ENCODE data around the gene PTTG1IP.
"Not testable (repeated sequence)": the region's sequence is repeated elsewhere in the genome, so short reads cannot be mapped to it uniquely, and the experiment has no call there.

PTTG1IP gene

DNA sequence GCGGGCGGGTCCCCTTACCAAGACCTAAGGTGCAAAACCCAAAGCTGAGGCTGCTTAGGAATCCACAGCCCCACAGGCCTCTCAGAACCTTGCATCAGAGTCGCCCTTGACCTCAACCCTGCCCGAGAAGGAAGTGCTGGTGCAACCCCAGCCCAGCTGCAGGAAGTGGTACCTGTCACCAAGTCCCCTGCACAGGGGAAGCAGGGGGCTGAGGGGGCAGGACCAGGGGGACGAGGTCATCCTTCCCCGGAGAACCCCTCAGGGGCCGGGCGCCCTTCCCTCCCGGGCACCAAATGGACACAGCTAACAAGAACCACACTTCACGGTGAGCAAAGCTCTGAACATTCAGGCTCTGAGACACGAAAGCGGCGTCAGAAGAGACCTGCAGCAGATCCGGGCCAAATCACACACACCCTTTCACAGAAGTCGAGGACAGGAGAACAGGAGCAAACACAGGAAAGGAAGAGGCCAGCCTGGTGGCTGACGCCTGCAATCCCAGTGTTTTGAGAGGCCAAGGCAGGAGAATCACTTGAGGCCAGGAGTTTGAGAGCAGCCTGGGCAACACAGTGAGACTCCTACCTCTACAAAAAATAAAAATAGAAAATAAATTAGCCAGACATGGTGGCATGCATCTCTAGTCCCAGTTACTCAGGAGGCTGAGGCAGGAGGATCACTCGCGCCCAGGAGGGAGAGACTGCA, 40.8 kb upstream of the PTTG1IP start:
- H3K9me3 ChIP-seq (ENCODE audit: low read length): no peaks in the 10 kb centered on the region
- no peaks in the 10 kb centered on the region for H3K79me2 ChIP-seq (ENCODE audit: insufficient read depth, low read length)
- peaks cover 6% of the 10 kb centered on the region; the same call in 1 of the 2 replicates for H3K27me3 ChIP-seq (ENCODE audit: insufficient read depth, low read length)
- no peak overlapping the region for H2AFZ ChIP-seq (ENCODE audit: low read length)
- H3K4me1 ChIP-seq (ENCODE audit: insufficient read depth, low read length, severe bottlenecking): peaks cover 22% of the 10 kb centered on the region
- H3F3A ChIP-seq (ENCODE audit: insufficient read depth, low read length): no peaks in the 10 kb centered on the region
- no peaks in the 10 kb centered on the region for H4K20me1 ChIP-seq (ENCODE audit: insufficient read depth, low read length)
- no peaks in the 10 kb centered on the region for H3K36me3 ChIP-seq (ENCODE audit: insufficient read depth, low read length)
- H3K4me2 ChIP-seq (ENCODE audit: low read length): peak overlapping the region; percentile 16; the same call in 1 of the 2 replicates
- no peaks in the 10 kb centered on the region for H3K9me2 ChIP-seq (ENCODE audit: low read depth, low read length)
- H3K27ac ChIP-seq (ENCODE audit: low read depth, low read length, poor library complexity, severe bottlenecking): no peak overlapping the region
- TF ChIP-seq EZH2 (IDR thresholded peaks at IDR 0.05; ENCODE audit: borderline replicate concordance, low read length): no peak
- TF ChIP-seq, protein P1, sequence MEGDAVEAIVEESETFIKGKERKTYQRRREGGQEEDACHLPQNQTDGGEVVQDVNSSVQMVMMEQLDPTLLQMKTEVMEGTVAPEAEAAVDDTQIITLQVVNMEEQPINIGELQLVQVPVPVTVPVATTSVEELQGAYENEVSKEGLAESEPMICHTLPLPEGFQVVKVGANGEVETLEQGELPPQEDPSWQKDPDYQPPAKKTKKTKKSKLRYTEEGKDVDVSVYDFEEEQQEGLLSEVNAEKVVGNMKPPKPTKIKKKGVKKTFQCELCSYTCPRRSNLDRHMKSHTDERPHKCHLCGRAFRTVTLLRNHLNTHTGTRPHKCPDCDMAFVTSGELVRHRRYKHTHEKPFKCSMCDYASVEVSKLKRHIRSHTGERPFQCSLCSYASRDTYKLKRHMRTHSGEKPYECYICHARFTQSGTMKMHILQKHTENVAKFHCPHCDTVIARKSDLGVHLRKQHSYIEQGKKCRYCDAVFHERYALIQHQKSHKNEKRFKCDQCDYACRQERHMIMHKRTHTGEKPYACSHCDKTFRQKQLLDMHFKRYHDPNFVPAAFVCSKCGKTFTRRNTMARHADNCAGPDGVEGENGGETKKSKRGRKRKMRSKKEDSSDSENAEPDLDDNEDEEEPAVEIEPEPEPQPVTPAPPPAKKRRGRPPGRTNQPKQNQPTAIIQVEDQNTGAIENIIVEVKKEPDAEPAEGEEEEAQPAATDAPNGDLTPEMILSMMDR (IDR thresholded peaks at IDR 0.05; ENCODE audit: low read length): no peak
- H3K4me3 ChIP-seq (ENCODE audit: low read depth, low read length, poor library complexity, severe bottlenecking): peak overlapping the region; percentile 10
- H3K9ac ChIP-seq (ENCODE audit: low read length): no peak overlapping the region

DNA sequence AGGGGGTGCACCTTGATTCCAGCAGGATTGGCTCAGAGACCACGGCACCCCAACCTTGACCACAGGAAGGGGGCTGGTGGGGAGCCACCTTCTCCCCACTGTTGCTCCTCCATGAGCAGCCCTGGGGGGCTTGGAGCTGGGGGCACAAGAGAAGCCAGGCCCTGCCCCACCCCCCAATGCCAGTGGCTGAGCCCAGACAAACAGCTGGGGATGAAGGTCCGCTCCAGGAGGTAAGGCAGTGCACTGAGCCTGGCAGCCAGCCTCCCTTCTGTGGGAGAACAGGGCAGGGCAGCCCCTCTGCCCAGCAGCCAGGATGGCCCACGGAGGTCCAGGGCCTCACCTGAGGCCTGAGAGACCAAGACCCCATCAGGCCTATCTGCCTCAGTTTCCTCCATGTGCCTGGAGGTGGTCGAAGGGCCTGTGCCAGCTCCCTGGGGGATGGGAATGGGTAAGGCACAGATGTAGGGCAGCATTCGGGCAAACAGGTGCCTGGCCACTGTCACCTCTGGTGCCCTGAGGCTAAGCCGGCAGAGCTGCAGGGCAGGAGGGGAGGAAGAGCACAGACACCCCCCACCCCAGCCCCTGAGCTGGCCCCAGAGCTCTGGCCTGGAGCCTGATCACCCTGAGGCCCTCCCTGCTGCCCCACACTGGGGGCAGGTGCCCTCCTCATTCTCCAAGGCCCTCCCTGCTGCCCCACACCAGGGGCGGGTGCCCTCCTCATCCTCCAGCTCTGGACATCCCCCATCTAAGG, 40.1 kb upstream of the PTTG1IP start:
- Histone ChIP-seq H3K4me2 (ENCODE audit: low read length) (peak overlapping the region; percentile 16; the same call in 1 of the 2 replicates), H3K4me3 (ENCODE audit: low read depth, low read length, poor library complexity, severe bottlenecking) (no peak overlapping the region), H3K27ac (ENCODE audit: low read depth, low read length, poor library complexity, severe bottlenecking) (no peak overlapping the region), H3K9ac (ENCODE audit: low read length) (no peak overlapping the region), H4K20me1 (ENCODE audit: insufficient read depth, low read length) (no peaks in the 10 kb centered on the region), H3K9me2 (ENCODE audit: low read depth, low read length) (no peaks in the 10 kb centered on the region), H3F3A (ENCODE audit: insufficient read depth, low read length) (no peaks in the 10 kb centered on the region), H2AFZ (ENCODE audit: low read length) (no peak overlapping the region), H3K27me3 (ENCODE audit: insufficient read depth, low read length) (0 out of 2 replicates have a peak, but pooled peaks cover 4% of the 10 kb centered on the region), H3K79me2 (ENCODE audit: insufficient read depth, low read length) (no peaks in the 10 kb centered on the region), H3K9me3 (ENCODE audit: low read length) (no peaks in the 10 kb centered on the region), H3K36me3 (ENCODE audit: insufficient read depth, low read length) (no peaks in the 10 kb centered on the region), H3K4me1 (ENCODE audit: insufficient read depth, low read length, severe bottlenecking) (peaks cover 22% of the 10 kb centered on the region)
- no peak for TF ChIP-seq EZH2 (IDR thresholded peaks at IDR 0.05; ENCODE audit: borderline replicate concordance, low read length)
- TF ChIP-seq, protein P1 (IDR thresholded peaks at IDR 0.05; ENCODE audit: low read length): no peak

DNA sequence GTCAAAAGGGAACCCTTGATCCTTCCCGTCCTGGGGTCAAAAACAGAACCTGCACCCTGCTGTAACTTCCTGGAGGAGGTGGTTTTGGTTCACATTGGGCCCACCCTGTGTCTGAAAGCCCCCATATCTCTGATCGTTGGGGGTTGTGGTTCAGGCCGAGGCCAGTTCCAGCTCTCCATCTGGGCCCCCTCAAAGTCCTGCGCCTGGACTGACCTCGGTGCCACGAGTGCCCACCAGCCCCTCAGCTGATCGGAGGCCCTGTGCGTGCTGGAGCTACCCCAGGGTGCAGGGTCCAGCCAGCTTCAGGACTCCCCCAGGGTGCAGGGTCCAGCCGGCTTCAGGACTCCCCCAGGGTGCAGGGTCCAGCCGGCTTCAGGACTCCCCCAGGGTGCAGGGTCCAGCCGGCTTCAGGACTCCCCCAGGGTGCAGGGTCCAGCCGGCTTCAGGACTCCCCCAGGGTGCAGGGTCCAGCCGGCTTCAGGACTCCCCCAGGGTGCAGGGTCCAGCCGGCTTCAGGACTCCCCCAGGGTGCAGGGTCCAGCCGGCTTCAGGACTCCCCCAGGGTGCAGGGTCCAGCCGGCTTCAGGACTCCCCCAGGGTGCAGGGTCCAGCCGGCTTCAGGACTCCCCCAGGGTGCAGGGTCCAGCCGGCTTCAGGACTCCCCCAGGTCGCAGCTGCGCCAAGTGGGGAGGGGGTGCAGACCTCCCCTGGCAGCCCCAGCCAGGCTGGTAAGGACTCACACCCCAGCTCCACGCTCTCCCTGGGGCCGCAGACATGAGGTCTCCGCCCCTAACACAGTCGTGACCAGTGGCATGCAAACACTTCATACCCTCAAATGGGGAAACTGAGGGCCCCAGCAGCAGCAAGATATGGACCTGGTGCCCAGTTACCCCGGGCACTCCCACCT, 39.3 kb upstream of the PTTG1IP start:
- H3K4me1 ChIP-seq (ENCODE audit: insufficient read depth, low read length, severe bottlenecking): peaks cover 22% of the 10 kb centered on the region
- H3K27ac ChIP-seq (ENCODE audit: low read depth, low read length, poor library complexity, severe bottlenecking); H3K79me2 ChIP-seq (ENCODE audit: insufficient read depth, low read length); H3K9ac ChIP-seq (ENCODE audit: low read length); H4K20me1 ChIP-seq (ENCODE audit: insufficient read depth, low read length); H3K27me3 ChIP-seq (ENCODE audit: insufficient read depth, low read length); H2AFZ ChIP-seq (ENCODE audit: low read length); H3K9me2 ChIP-seq (ENCODE audit: low read depth, low read length); H3K4me2 ChIP-seq (ENCODE audit: low read length); H3F3A ChIP-seq (ENCODE audit: insufficient read depth, low read length); H3K36me3 ChIP-seq (ENCODE audit: insufficient read depth, low read length); H3K9me3 ChIP-seq (ENCODE audit: low read length); H3K4me3 ChIP-seq (ENCODE audit: low read depth, low read length, poor library complexity, severe bottlenecking): not testable (repeated sequence)

All from OCI-LY1 (cell line).